ENCODE results near the gene MGST1. TPM values are rescaled to one million over a fixed set of nuclear protein-coding genes. Genes with fewer than 3 reads are reported as not detected.
"Not testable (repeated sequence)": the region's sequence is repeated elsewhere in the genome, so short reads cannot be mapped to it uniquely, and the experiment has no call there.

The MGST1 gene
- total and polyA plus RNA-seq, 4 donors = 84.6 to 2,615 (median 1,043) TPM

DNA sequence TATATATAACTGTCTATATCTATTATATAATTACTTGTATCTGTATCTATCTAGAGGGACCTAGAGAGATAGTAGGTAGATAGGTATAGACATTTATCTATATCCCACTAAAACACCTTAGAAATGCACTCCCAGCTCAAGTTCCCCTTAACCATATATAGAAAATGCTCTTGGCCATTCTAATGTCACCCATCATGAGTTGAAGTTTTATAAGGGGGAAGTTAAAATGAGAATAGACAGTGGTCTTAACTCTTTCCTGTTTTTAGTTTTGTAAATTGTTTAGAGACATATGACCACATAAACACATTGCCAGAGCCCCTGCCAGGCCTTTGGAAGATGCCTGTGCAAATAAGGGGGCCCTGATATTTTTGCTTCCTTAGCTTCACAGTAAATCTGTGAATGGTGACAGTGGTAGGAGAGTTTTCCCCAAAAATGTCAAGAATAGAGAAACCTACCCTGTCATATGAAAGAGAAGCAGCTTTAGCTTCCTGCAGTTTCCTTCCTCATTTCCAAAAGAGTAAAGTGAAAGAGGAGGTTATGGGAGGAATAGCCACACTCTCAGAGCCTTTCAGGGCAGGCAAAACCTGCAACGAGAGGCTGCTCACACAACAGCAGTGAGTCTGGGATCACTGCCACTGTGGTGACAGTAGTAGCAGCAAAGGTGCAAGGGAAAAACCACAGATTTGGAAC, 45.5 kb downstream of the MGST1 start:
- DNase-seq (ENCODE audit: low spot score) = no peak
- Histone ChIP-seq H3K27me3 (ENCODE audit: control insufficient read depth in 4 of 4, insufficient read depth in 4 of 4, low read length in 3 of 4) (no peaks in the 10 kb centered on the region), H3K4me1 (ENCODE audit: control insufficient read depth in 4 of 4, insufficient read depth in 4 of 4, low read length in 3 of 4) (no peaks in the 10 kb centered on the region), H3K9ac (ENCODE audit: low read depth in 1 of 2, low read length in 2 of 2) (no peak overlapping the region), H3K27ac (ENCODE audit: low read depth in 1 of 2, low read length in 2 of 2) (no peak overlapping the region), H3K4me3 (ENCODE audit: low read depth in 1 of 3, low read length in 3 of 3) (no peak overlapping the region), H3K36me3 (ENCODE audit: control insufficient read depth in 4 of 4, insufficient read depth in 3 of 4, low read depth in 1 of 4, low read length in 3 of 4) (no peaks in the 10 kb centered on the region), H3K9me3 (ENCODE audit: control insufficient read depth in 4 of 4, low read length in 3 of 4) (peaks cover 0 to 3% (median 0%) of the 10 kb centered on the region in 4 donors)
- 86% methylated on average over 1 of the region's 1 CpG for WGBS
- TF ChIP-seq NR2F2 (IDR thresholded peaks at IDR 0.05) (no peak), MAX (IDR thresholded peaks at IDR 0.05) (no peak), SP1 (IDR thresholded peaks at IDR 0.05) (no peak), FOXA2 (IDR thresholded peaks at IDR 0.05) (no peak), EGR1 (IDR thresholded peaks at IDR 0.05; ENCODE audit: low read depth in 2 of 2) (no peak), RXRA (IDR thresholded peaks at IDR 0.05) (no peak), TAF1 (conservative IDR thresholded peaks at IDR 0.05) (no peak), HNF4A (conservative IDR thresholded peaks at IDR 0.05) (no peak), HNF4G (IDR thresholded peaks at IDR 0.05) (no peak), GABPA (IDR thresholded peaks at IDR 0.05 in 1 of 2, conservative IDR thresholded peaks at IDR 0.05 in 1 of 2) (no peak), FOXA1 (IDR thresholded peaks at IDR 0.05) (no peak), REST (IDR thresholded peaks at IDR 0.05) (no peak)
- TF ChIP-seq, protein P1, sequence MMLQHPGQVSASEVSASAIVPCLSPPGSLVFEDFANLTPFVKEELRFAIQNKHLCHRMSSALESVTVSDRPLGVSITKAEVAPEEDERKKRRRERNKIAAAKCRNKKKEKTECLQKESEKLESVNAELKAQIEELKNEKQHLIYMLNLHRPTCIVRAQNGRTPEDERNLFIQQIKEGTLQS (IDR thresholded peaks at IDR 0.05) = no peak

DNA sequence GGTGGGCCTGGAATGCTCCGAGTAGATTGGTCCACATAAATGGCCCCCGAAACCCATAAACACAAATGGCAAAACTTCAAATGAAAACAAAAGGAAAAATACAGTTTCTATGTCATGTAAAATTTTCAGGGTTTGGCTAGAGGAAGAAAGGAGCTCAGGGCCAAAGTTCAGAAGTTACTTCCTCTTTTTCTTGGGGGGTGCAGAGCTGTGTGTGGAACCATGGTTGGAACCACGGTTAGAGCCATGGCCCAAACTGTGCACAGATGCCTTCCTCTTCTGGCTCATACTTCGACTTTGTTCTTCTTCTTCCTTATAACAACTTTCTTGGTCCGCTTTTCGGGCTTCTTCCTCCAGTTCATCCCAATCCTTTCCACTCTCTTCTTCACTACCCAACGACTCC, 51.7 kb downstream of the MGST1 start:
- no peak for TF ChIP-seq HNF4A (conservative IDR thresholded peaks at IDR 0.05)
- no peak for TF ChIP-seq RXRA (IDR thresholded peaks at IDR 0.05)
- TF ChIP-seq RAD21 (IDR thresholded peaks at IDR 0.05) = no peak
- TF ChIP-seq YY1 (IDR thresholded peaks at IDR 0.05) = no peak
- no peak for TF ChIP-seq REST (IDR thresholded peaks at IDR 0.05)
- H3K27me3 ChIP-seq (ENCODE audit: control insufficient read depth in 4 of 4, insufficient read depth in 4 of 4, low read length in 3 of 4) = no peaks in the 10 kb centered on the region
- H3K4me3 ChIP-seq (ENCODE audit: low read depth in 1 of 3, low read length in 3 of 3) = no peak overlapping the region
- no peaks in the 10 kb centered on the region for H3K4me1 ChIP-seq (ENCODE audit: control insufficient read depth in 4 of 4, insufficient read depth in 4 of 4, low read length in 3 of 4)
- DNase-seq (ENCODE audit: low spot score) = no peak
- WGBS = 92% methylated on average over 7 of the region's 7 CpGs
- H3K9ac ChIP-seq (ENCODE audit: low read depth in 1 of 2, low read length in 2 of 2) = no peak overlapping the region
- H3K36me3 ChIP-seq (ENCODE audit: control insufficient read depth in 4 of 4, insufficient read depth in 3 of 4, low read depth in 1 of 4, low read length in 3 of 4) = no peaks in the 10 kb centered on the region
- no peaks in the 10 kb centered on the region for H3K9me3 ChIP-seq (ENCODE audit: control insufficient read depth in 4 of 4, low read length in 3 of 4)
- no peak overlapping the region for H3K27ac ChIP-seq (ENCODE audit: low read depth in 1 of 2, low read length in 2 of 2)

DNA sequence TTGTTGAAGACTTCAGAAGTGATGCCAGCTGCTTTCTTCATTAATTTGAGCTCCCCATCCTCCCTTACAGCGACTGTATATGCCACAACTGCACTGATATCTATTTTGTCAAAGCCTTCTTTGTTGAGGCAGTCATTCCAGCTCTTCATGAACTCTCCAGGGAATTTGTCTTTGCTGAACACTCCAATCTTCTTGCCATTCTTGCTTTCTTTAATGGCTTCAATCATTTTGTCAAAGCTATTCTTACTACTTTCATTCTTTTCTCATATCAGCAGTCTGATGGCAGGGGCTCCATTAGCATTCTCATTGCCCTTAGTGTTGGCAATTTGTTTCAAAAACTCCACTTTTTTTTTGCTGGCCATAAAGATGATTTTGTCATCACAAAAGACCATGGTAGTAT, 54.4 kb downstream of the MGST1 start:
- H3K27ac ChIP-seq (ENCODE audit: low read depth in 1 of 2, low read length in 2 of 2); H3K4me1 ChIP-seq (ENCODE audit: control insufficient read depth in 4 of 4, insufficient read depth in 4 of 4, low read length in 3 of 4); H3K36me3 ChIP-seq (ENCODE audit: control insufficient read depth in 4 of 4, insufficient read depth in 3 of 4, low read depth in 1 of 4, low read length in 3 of 4); H3K27me3 ChIP-seq (ENCODE audit: control insufficient read depth in 4 of 4, insufficient read depth in 4 of 4, low read length in 3 of 4); H3K9ac ChIP-seq (ENCODE audit: low read depth in 1 of 2, low read length in 2 of 2); DNase-seq (ENCODE audit: low spot score); H3K9me3 ChIP-seq (ENCODE audit: control insufficient read depth in 4 of 4, low read length in 3 of 4); H3K4me3 ChIP-seq (ENCODE audit: low read depth in 1 of 3, low read length in 3 of 3): not testable (repeated sequence)
- WGBS = 88% methylated on average over 1 of the region's 1 CpG
